Measurements from ENCODE around the gene ABCC8.
A peak's percentile ranks its signal among the peaks of the same experiment; 100 is the strongest.

ABCC8 gene

DNA sequence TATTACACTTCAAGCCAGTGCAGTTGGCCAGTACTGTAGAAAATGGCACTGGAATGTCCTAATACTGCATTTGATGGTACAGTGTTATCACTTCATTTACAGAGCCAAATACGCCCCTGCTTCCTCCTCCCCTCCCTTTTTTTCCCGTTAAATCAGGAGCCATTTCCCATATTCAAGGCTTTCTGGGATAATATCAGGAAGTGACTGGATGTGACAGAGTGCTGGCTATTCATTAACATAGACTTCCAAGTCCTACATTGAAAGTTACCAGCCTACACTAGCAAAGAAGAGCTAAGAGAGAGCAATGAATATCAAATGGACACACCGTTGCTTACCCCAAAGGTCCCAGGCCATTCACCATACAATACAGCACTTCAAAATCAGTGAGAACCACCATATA, 32.1 kb upstream of the ABCC8 start:
- TF ChIP-seq ZNF70 (CRISPR knock-in tag; IDR thresholded peaks at IDR 0.05) (no peak), RARB (CRISPR knock-in tag; IDR thresholded peaks at IDR 0.05) (no peak), BACH2 (CRISPR knock-in tag; IDR thresholded peaks at IDR 0.05; ENCODE audit: borderline replicate concordance) (no peak), TCF4 (CRISPR knock-in tag; IDR thresholded peaks at IDR 0.05; ENCODE audit: borderline replicate concordance) (no peak), ZNF565 (CRISPR knock-in tag; conservative IDR thresholded peaks at IDR 0.05; ENCODE audit: low read depth) (no peak), SNAI2 (CRISPR knock-in tag; IDR thresholded peaks at IDR 0.05) (no peak), ISL1 (CRISPR knock-in tag; IDR thresholded peaks at IDR 0.05) (no peak), ZNF8 (CRISPR knock-in tag; IDR thresholded peaks at IDR 0.05) (no peak), TOX (CRISPR knock-in tag; IDR thresholded peaks at IDR 0.05; ENCODE audit: borderline replicate concordance) (no peak), ZC3H10 (CRISPR knock-in tag; IDR thresholded peaks at IDR 0.05) (no peak), PATZ1 (CRISPR knock-in tag; IDR thresholded peaks at IDR 0.05; ENCODE audit: borderline replicate concordance) (no peak), PPARA (CRISPR knock-in tag; IDR thresholded peaks at IDR 0.05; ENCODE audit: borderline replicate concordance) (no peak), ZFP30 (CRISPR knock-in tag; IDR thresholded peaks at IDR 0.05) (no peak)
- TF ChIP-seq, protein P1, sequence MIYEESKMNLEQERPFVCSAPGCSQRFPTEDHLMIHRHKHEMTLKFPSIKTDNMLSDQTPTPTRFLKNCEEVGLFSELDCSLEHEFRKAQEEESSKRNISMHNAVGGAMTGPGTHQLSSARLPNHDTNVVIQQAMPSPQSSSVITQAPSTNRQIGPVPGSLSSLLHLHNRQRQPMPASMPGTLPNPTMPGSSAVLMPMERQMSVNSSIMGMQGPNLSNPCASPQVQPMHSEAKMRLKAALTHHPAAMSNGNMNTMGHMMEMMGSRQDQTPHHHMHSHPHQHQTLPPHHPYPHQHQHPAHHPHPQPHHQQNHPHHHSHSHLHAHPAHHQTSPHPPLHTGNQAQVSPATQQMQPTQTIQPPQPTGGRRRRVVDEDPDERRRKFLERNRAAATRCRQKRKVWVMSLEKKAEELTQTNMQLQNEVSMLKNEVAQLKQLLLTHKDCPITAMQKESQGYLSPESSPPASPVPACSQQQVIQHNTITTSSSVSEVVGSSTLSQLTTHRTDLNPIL (CRISPR knock-in tag; IDR thresholded peaks at IDR 0.05; ENCODE audit: low read depth) = no peak
- TF ChIP-seq, protein P2, sequence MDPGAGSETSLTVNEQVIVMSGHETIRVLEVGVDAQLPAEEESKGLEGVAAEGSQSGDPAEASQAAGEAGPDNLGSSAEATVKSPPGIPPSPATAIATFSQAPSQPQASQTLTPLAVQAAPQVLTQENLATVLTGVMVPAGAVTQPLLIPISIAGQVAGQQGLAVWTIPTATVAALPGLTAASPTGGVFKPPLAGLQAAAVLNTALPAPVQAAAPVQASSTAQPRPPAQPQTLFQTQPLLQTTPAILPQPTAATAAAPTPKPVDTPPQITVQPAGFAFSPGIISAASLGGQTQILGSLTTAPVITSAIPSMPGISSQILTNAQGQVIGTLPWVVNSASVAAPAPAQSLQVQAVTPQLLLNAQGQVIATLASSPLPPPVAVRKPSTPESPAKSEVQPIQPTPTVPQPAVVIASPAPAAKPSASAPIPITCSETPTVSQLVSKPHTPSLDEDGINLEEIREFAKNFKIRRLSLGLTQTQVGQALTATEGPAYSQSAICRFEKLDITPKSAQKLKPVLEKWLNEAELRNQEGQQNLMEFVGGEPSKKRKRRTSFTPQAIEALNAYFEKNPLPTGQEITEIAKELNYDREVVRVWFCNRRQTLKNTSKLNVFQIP (CRISPR knock-in tag; IDR thresholded peaks at IDR 0.05; ENCODE audit: borderline replicate concordance, low read depth) = no peak
- ATAC-seq = no peak

- TF ChIP-seq ESRRG (CRISPR knock-in tag; IDR thresholded peaks at IDR 0.05) (no peak), ZFP3 (CRISPR knock-in tag; IDR thresholded peaks at IDR 0.05) (no peak), ISL1 (CRISPR knock-in tag; IDR thresholded peaks at IDR 0.05) (peak; percentile 75; the same call in 1 of the 2 replicates), CSRNP3 (CRISPR knock-in tag; IDR thresholded peaks at IDR 0.05) (no peak)
- ATAC-seq = peak; percentile 23
Measured at GRCh38 chr11:17508306-17508705, 31.7 kb upstream of the ABCC8 start.

GRCh38 chr11:17507773-17508172, 31.1 kb upstream of the ABCC8 start:
- no peak for ATAC-seq
- TF ChIP-seq TCF4 (CRISPR knock-in tag; IDR thresholded peaks at IDR 0.05; ENCODE audit: borderline replicate concordance) (no peak), ZNF70 (CRISPR knock-in tag; IDR thresholded peaks at IDR 0.05) (no peak), TSHZ2 (CRISPR knock-in tag; IDR thresholded peaks at IDR 0.05) (no peak), SNAI2 (CRISPR knock-in tag; IDR thresholded peaks at IDR 0.05) (no peak), ARNTL (CRISPR knock-in tag; IDR thresholded peaks at IDR 0.05; ENCODE audit: borderline replicate concordance, low read depth) (no peak), GLIS3 (CRISPR knock-in tag; IDR thresholded peaks at IDR 0.05) (no peak), PATZ1 (CRISPR knock-in tag; IDR thresholded peaks at IDR 0.05; ENCODE audit: borderline replicate concordance) (no peak), PPARA (CRISPR knock-in tag; IDR thresholded peaks at IDR 0.05; ENCODE audit: borderline replicate concordance) (no peak), ZNF565 (CRISPR knock-in tag; conservative IDR thresholded peaks at IDR 0.05; ENCODE audit: low read depth) (no peak)

Measured in SK-N-SH treated with all-trans-retinoic acid at 6 μM for 48 hours (cell line).